ENCODE data around the gene SSH2. TPM values are rescaled to one million over a fixed set of nuclear protein-coding genes. Genes with fewer than 3 reads are reported as not detected.

Gene SSH2
- polyA plus RNA-seq, 1 of the 3 experiments (the other 2 are of a cell fraction) = 8.8 TPM

DNA sequence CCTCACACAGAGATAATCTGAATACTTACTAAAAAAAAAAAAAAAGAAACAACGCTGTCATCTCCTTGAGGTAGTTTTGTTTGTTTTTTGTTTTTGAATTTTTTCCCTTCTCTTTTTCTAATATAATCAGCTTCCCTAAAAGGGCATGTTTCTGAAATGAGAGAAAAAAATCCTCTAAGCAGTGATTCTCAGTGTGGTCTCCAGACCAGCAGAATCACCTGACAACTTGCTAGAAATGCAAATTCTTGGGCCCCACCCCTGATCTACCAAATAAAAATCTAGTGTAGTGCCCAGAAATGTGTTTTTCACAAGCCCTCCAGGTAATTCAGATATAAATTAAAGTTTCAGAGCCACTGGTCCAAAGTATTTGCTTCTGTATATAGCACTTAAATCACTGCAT lies 65.4 kb downstream of the SSH2 start:
- TF ChIP-seq RAD21 (IDR thresholded peaks at IDR 0.05; ENCODE audit: low read length) (no peak), ELF1 (IDR thresholded peaks at IDR 0.05) (no peak), POLR2AphosphoS5 (IDR thresholded peaks at IDR 0.05; ENCODE audit: low read depth, low read length) (no peak), EZH2phosphoT487 (IDR thresholded peaks at IDR 0.05; ENCODE audit: borderline replicate concordance, low read depth) (no peak), GATA2 (CRISPR knock-in tag; IDR thresholded peaks at IDR 0.05) (no peak), RXRA (IDR thresholded peaks at IDR 0.05; ENCODE audit: borderline replicate concordance, low read depth) (no peak), TAF1 (IDR thresholded peaks at IDR 0.05; ENCODE audit: borderline replicate concordance, low read depth, low read length) (no peak), MEF2A (IDR thresholded peaks at IDR 0.05; ENCODE audit: borderline replicate concordance, low read depth) (no peak), GABPA (IDR thresholded peaks at IDR 0.05; ENCODE audit: low read depth) (no peak), FOXJ3 (CRISPR knock-in tag; IDR thresholded peaks at IDR 0.05) (no peak), NFIC (IDR thresholded peaks at IDR 0.05; ENCODE audit: borderline replicate concordance) (no peak), RFX5 (IDR thresholded peaks at IDR 0.05; ENCODE audit: low read length) (no peak), SIN3A (IDR thresholded peaks at IDR 0.05; ENCODE audit: borderline replicate concordance, low read depth, low read length) (no peak), EP300 (IDR thresholded peaks at IDR 0.05; ENCODE audit: borderline replicate concordance in 1 of 2, low read depth in 1 of 2, low read length in 1 of 2) (no peak)
- TF ChIP-seq, protein P1, sequence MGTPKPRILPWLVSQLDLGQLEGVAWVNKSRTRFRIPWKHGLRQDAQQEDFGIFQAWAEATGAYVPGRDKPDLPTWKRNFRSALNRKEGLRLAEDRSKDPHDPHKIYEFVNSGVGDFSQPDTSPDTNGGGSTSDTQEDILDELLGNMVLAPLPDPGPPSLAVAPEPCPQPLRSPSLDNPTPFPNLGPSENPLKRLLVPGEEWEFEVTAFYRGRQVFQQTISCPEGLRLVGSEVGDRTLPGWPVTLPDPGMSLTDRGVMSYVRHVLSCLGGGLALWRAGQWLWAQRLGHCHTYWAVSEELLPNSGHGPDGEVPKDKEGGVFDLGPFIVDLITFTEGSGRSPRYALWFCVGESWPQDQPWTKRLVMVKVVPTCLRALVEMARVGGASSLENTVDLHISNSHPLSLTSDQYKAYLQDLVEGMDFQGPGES (IDR thresholded peaks at IDR 0.05; ENCODE audit: low read depth, low read length) = no peak
- TF ChIP-seq, protein P2, sequence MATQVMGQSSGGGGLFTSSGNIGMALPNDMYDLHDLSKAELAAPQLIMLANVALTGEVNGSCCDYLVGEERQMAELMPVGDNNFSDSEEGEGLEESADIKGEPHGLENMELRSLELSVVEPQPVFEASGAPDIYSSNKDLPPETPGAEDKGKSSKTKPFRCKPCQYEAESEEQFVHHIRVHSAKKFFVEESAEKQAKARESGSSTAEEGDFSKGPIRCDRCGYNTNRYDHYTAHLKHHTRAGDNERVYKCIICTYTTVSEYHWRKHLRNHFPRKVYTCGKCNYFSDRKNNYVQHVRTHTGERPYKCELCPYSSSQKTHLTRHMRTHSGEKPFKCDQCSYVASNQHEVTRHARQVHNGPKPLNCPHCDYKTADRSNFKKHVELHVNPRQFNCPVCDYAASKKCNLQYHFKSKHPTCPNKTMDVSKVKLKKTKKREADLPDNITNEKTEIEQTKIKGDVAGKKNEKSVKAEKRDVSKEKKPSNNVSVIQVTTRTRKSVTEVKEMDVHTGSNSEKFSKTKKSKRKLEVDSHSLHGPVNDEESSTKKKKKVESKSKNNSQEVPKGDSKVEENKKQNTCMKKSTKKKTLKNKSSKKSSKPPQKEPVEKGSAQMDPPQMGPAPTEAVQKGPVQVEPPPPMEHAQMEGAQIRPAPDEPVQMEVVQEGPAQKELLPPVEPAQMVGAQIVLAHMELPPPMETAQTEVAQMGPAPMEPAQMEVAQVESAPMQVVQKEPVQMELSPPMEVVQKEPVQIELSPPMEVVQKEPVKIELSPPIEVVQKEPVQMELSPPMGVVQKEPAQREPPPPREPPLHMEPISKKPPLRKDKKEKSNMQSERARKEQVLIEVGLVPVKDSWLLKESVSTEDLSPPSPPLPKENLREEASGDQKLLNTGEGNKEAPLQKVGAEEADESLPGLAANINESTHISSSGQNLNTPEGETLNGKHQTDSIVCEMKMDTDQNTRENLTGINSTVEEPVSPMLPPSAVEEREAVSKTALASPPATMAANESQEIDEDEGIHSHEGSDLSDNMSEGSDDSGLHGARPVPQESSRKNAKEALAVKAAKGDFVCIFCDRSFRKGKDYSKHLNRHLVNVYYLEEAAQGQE (IDR thresholded peaks at IDR 0.05; ENCODE audit: low read depth, low read length) = no peak
- TF ChIP-seq, protein P3, sequence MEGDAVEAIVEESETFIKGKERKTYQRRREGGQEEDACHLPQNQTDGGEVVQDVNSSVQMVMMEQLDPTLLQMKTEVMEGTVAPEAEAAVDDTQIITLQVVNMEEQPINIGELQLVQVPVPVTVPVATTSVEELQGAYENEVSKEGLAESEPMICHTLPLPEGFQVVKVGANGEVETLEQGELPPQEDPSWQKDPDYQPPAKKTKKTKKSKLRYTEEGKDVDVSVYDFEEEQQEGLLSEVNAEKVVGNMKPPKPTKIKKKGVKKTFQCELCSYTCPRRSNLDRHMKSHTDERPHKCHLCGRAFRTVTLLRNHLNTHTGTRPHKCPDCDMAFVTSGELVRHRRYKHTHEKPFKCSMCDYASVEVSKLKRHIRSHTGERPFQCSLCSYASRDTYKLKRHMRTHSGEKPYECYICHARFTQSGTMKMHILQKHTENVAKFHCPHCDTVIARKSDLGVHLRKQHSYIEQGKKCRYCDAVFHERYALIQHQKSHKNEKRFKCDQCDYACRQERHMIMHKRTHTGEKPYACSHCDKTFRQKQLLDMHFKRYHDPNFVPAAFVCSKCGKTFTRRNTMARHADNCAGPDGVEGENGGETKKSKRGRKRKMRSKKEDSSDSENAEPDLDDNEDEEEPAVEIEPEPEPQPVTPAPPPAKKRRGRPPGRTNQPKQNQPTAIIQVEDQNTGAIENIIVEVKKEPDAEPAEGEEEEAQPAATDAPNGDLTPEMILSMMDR (IDR thresholded peaks at IDR 0.05) = no peak
- TF ChIP-seq, protein P4, sequence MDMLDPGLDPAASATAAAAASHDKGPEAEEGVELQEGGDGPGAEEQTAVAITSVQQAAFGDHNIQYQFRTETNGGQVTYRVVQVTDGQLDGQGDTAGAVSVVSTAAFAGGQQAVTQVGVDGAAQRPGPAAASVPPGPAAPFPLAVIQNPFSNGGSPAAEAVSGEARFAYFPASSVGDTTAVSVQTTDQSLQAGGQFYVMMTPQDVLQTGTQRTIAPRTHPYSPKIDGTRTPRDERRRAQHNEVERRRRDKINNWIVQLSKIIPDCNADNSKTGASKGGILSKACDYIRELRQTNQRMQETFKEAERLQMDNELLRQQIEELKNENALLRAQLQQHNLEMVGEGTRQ (IDR thresholded peaks at IDR 0.05; ENCODE audit: borderline replicate concordance, low read depth, low read length) = no peak
- TF ChIP-seq, protein P5, sequence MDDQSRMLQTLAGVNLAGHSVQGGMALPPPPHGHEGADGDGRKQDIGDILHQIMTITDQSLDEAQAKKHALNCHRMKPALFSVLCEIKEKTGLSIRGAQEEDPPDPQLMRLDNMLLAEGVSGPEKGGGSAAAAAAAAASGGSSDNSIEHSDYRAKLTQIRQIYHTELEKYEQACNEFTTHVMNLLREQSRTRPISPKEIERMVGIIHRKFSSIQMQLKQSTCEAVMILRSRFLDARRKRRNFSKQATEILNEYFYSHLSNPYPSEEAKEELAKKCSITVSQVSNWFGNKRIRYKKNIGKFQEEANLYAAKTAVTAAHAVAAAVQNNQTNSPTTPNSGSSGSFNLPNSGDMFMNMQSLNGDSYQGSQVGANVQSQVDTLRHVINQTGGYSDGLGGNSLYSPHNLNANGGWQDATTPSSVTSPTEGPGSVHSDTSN (IDR thresholded peaks at IDR 0.05) = no peak
- TF ChIP-seq, protein P6, sequence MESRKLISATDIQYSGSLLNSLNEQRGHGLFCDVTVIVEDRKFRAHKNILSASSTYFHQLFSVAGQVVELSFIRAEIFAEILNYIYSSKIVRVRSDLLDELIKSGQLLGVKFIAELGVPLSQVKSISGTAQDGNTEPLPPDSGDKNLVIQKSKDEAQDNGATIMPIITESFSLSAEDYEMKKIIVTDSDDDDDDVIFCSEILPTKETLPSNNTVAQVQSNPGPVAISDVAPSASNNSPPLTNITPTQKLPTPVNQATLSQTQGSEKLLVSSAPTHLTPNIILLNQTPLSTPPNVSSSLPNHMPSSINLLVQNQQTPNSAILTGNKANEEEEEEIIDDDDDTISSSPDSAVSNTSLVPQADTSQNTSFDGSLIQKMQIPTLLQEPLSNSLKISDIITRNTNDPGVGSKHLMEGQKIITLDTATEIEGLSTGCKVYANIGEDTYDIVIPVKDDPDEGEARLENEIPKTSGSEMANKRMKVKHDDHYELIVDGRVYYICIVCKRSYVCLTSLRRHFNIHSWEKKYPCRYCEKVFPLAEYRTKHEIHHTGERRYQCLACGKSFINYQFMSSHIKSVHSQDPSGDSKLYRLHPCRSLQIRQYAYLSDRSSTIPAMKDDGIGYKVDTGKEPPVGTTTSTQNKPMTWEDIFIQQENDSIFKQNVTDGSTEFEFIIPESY (IDR thresholded peaks at IDR 0.05; ENCODE audit: borderline replicate concordance, low read depth) = no peak
- no peaks in the 10 kb centered on the region for H4K20me1 ChIP-seq (ENCODE audit: insufficient read depth)
- H3K9me2 ChIP-seq = no peaks in the 10 kb centered on the region
- no peaks in the 10 kb centered on the region for H3K9me3 ChIP-seq
- no peak overlapping the region for H3K4me3 ChIP-seq (ENCODE audit: low read depth in 2 of 2, low read length in 1 of 2)
- H3K27me3 ChIP-seq (ENCODE audit: insufficient read depth) = no peaks in the 10 kb centered on the region
- no peaks in the 10 kb centered on the region for H3K36me3 ChIP-seq (replicated peaks in 1 of 2; ENCODE audit: control insufficient read depth in 1 of 2, insufficient read depth in 2 of 2, low read length in 1 of 2)
- ChIA-PET POLR2A (no interaction called here), CTCF (interaction anchor here (0.7 to 0.9 kb wide), 2 partner anchors 9 to 472 kb away, joined by 3 read pairs; no protein-coding TSS in a partner anchor)
- H3K4me1 ChIP-seq (ENCODE audit: control insufficient read depth in 1 of 2, insufficient read depth in 2 of 2, low read depth in 1 of 2, low read length in 1 of 2) = peaks cover 0 to 2% of the 10 kb centered on the region in 2 experiments; a peak in 2 of 4 replicates
- H3K9ac ChIP-seq = no peak overlapping the region
- H3K4me2 ChIP-seq = no peak overlapping the region
- no peaks in the 10 kb centered on the region for H3F3A ChIP-seq (replicated peaks; ENCODE audit: insufficient read depth)
- H3K27ac ChIP-seq (ENCODE audit: low read depth in 2 of 2, low read length in 1 of 2) = no peak overlapping the region
- H3K79me2 ChIP-seq (ENCODE audit: insufficient read depth) = peaks cover 12% of the 10 kb centered on the region
- 95% methylated on average over 1 of the region's 1 CpG for WGBS (ENCODE audit: low lambda C conversion rate)
- DNase-seq = no peak
- H2AFZ ChIP-seq (ENCODE audit: low read depth) = no peak overlapping the region

All from SK-N-SH (cell line).